ENCODE data around the gene TRMT1. TPM values are rescaled to one million over a fixed set of nuclear protein-coding genes. Genes with fewer than 3 reads are reported as not detected.
"Not testable (repeated sequence)": the region's sequence is repeated elsewhere in the genome, so short reads cannot be mapped to it uniquely, and the experiment has no call there.

TRMT1 gene
- total RNA-seq (2021; fragmentation: NEBNext Ultra II Directional; extraction: Animal tissue kit (Norgen Biotek cat#: 25700)), result 10 to 100 TPM; 36.3 to 49.9 (median 39.6) TPM
- long read RNA-seq, transcript TRMT1-203 (16 exons, 2,263 nt), result minor isoform, 9 of 51 reads
- long read RNA-seq, transcript TRMT1-202 (17 exons, 2,142 nt), result major isoform, 19 of 51 reads
- long read RNA-seq, partial matches to known transcripts, result 11 of 51 reads
- long read RNA-seq, other reads (novel, unspliced or antisense), result 12 of 51 reads

DNA sequence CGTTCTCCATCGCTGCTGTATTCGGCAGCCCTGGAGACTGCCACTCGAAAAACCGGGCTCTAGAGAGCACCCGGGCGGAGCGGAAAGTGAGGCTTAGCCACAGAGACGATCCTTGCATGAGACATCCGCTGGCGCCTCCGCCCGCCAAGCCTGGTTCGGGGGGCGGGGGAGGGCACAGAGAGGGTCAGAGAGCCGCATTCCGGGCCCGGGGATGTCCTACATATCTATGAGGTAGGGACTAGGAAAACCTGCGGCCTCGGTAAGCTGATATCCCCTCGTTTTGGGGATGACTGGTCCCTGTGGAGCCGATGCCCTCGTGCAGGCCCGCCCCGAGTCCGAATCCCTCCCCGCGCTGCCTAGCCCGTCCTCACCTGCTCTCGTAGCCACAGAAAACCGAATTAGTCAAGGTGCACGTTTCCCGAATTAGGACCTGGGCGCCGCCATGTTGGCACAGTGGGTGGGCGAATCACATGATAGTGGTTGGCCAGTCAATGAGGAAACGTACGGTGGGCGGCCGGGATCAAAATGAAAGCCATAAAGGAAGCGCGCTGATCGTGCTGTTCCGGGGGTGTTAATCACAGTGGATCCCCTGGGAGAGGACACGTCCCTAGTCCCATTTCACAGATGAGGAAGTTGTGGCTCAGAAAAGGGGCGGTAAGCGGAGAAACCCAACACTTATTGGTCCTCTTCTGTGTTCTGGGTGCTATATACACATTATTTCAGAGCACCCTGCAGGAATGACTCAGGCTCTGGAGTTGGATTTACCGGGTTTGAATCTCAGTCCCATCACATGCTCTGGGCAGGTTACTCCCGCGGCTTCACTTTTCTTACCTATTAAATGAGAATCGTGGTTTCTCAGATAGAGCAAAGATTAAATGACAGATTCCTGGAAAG is at the start of gene TRMT1:
TRMT1 (minus strand) TSS at position 459 of the 894 bp plus-strand sequence; CDS start at position 118, 341 bp downstream.
- H3K27ac Mint-ChIP-seq, result peak within 1 kb of the TSS; percentile 95
- no peaks in the 10 kb centered on the region for H3K9me3 Mint-ChIP-seq
- TF ChIP-seq, protein P1, sequence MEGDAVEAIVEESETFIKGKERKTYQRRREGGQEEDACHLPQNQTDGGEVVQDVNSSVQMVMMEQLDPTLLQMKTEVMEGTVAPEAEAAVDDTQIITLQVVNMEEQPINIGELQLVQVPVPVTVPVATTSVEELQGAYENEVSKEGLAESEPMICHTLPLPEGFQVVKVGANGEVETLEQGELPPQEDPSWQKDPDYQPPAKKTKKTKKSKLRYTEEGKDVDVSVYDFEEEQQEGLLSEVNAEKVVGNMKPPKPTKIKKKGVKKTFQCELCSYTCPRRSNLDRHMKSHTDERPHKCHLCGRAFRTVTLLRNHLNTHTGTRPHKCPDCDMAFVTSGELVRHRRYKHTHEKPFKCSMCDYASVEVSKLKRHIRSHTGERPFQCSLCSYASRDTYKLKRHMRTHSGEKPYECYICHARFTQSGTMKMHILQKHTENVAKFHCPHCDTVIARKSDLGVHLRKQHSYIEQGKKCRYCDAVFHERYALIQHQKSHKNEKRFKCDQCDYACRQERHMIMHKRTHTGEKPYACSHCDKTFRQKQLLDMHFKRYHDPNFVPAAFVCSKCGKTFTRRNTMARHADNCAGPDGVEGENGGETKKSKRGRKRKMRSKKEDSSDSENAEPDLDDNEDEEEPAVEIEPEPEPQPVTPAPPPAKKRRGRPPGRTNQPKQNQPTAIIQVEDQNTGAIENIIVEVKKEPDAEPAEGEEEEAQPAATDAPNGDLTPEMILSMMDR (IDR thresholded peaks at IDR 0.05), result no peak
- H3K36me3 Mint-ChIP-seq (ENCODE audit: low read depth), result peaks cover 6% of the 10 kb centered on the region; the same call in 1 of the 2 replicates
- H3K27me3 Mint-ChIP-seq (ENCODE audit: insufficient read depth), result no peaks in the 10 kb centered on the region; the same call in 1 of the 2 replicates
- DNase-seq, result peak; percentile 93
- peak within 1 kb of the TSS; percentile 99 for H3K4me3 Mint-ChIP-seq
- peaks cover 46% of the 10 kb centered on the region for H3K4me1 Mint-ChIP-seq (ENCODE audit: low read depth)

DNA sequence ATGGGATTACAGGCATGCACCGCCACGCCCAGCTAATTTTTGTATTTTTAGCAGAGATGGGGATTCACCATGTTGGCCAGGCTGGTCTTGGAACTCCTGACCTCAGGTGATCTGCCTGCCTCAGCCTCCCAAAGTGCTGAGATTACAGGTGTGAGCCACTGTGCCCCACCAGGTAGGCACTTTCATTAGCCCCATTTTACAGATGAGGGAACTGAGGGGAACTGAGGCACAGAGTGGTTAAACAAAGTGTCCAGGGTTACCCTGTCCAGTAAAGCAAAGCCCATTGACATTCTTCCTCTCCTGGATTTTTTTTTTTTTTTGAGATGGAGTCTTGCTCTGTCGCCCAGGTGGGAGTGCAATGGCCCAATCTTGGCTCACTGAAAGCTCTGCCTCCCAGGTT is 49.6 kb upstream of the TRMT1 start:
- not testable (repeated sequence) for H3K27me3 Mint-ChIP-seq (ENCODE audit: insufficient read depth); DNase-seq; H3K9me3 Mint-ChIP-seq; H3K36me3 Mint-ChIP-seq (ENCODE audit: low read depth); H3K4me3 Mint-ChIP-seq
- Mint-ChIP-seq H3K27ac (peak overlapping the region; percentile 97), H3K4me1 (ENCODE audit: low read depth) (peaks cover 76% of the 10 kb centered on the region)

DNA sequence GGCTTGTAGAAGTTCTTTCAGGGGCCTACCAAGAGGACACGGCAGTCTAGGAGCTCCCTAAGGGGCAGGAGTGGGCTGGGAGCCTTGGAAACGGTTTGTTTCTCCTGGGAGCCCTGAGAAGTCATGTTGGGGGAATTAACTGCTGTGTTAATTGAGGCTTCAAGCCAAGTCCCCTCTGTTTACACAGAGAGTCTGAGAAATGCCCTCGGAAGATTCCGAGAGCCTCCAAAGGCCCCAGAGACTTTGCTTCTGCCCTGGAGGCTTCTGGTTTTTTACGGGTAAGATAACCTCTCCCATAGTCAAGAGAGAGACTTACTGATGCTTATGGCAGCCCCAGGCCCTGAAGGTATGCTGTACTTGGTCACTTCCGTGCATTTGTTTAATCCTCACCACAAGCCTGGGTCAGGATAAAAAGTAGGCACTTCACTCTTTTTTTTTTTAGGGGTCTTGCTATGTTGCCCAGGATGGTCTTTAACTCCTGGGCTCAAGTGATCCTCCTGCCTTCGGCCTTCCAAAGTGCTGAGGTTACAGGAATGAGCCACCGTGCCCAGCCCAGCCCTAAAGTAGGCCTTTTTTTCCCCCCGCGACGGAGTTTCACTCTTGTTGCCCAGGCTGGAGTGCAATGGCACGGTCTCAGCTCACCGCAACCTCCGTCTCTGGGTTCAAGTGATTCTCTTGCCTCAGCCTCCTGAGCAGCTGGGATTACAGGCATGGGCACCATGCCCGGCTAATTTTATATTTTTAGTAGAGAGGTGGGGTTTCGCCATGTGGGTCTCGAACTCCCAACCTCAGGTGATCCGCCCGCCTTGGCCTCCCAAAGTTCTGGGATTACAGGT is 48.8 kb upstream of the TRMT1 start:
- peaks cover 75% of the 10 kb centered on the region for H3K4me1 Mint-ChIP-seq (ENCODE audit: low read depth)
- peak overlapping the region; percentile 97 for H3K27ac Mint-ChIP-seq
- no peak for DNase-seq
- no peaks in the 10 kb centered on the region for H3K36me3 Mint-ChIP-seq (ENCODE audit: low read depth)
- H3K4me3 Mint-ChIP-seq, result peak overlapping the region; percentile 79; the same call in 1 of the 2 replicates
- TF ChIP-seq, protein P1 (IDR thresholded peaks at IDR 0.05), result no peak
- no peaks in the 10 kb centered on the region for H3K9me3 Mint-ChIP-seq
- peaks cover 2% of the 10 kb centered on the region for H3K27me3 Mint-ChIP-seq (ENCODE audit: insufficient read depth)

DNA sequence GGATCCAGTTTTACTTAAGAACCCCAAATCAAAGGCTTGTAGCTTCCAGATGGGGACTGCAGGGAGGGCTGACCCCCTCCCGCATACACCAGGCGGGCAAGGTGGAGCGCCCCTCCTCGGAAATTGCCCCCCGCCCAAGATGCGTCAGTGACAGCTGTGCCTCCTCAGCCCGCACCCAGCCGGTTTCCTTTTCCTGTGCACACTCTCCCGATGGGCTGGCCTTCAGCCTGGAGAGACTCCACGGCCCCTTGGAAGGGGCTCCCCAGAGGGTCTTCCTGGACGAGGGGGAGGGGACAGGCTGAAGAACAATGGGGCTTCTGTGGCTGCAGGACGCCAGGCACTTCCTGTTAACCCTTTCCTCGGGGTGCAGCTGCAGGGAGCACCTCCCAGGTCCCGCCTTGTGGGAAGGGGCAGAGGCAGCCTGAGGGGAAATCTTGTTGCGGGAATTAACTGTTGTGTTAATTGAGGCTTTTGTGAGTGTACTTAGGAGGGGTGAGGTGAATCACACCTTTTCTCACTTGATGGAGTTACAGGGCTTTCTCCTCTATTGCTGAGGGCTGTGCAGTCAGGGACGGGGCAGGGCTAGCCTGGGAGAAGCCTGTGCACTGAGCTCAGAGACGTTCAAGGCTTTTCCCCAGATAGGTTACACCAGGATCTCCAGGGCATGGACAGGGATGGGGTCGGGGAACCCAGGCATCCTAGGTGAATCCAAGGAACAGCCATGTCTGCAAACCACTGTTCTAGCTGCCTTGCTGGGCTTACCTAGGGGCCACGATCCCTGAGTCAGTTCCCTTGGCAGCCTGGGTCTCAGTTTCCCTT is 48.0 kb upstream of the TRMT1 start:
- no peak for DNase-seq
- peak overlapping the region; percentile 97 for H3K27ac Mint-ChIP-seq
- peak overlapping the region; percentile 79 for H3K4me3 Mint-ChIP-seq
- TF ChIP-seq, protein P1 (IDR thresholded peaks at IDR 0.05), result no peak
- H3K36me3 Mint-ChIP-seq (ENCODE audit: low read depth), result no peaks in the 10 kb centered on the region
- peaks cover 70% of the 10 kb centered on the region for H3K4me1 Mint-ChIP-seq (ENCODE audit: low read depth)
- no peaks in the 10 kb centered on the region for H3K9me3 Mint-ChIP-seq
- peaks cover 1% of the 10 kb centered on the region for H3K27me3 Mint-ChIP-seq (ENCODE audit: insufficient read depth)

DNA sequence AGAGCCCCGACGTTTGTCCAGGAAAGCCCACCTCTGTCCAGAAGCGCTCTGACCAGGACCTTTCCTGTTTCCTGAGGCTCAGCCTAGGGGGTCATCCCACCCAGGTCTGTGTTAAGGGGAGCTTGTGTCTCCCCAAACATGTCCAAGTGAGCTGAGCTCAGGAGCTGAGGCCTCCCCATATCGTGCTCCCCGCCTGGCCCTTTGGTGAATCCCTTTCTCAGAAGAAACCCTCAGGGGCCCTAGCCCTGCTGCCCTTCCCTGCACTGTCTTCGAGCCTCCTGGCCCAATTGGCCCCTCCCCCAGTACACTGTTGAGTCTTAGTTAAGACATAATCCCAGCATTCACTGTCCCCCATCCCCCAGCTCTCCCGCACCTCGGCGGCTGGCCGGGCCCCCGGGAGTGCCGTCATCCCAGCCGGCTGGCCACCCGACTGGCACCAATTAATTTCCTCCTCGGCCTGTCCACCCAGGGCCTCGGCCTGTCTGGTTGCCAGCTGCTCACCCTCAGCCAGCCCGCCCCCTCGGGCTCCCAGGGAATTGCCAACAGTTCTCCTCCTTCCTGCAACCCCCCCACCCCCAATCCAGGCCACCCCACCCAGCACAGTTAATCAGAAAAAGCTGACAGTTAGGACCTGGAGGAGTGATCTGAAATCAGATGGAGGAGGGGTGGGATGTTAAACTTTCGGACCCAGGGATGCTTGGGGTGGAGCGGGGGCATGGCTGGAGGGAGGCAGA is 47.2 kb upstream of the TRMT1 start:
- peaks cover 1% of the 10 kb centered on the region for H3K27me3 Mint-ChIP-seq (ENCODE audit: insufficient read depth)
- TF ChIP-seq, protein P1 (IDR thresholded peaks at IDR 0.05), result no peak
- peaks cover 62% of the 10 kb centered on the region for H3K4me1 Mint-ChIP-seq (ENCODE audit: low read depth)
- peak; percentile 82 for DNase-seq
- peak overlapping the region; percentile 79 for H3K4me3 Mint-ChIP-seq
- no peaks in the 10 kb centered on the region for H3K9me3 Mint-ChIP-seq
- no peaks in the 10 kb centered on the region for H3K36me3 Mint-ChIP-seq (ENCODE audit: low read depth)
- H3K27ac Mint-ChIP-seq, result peak overlapping the region; percentile 97

Measured in HFFc6 (cell line).